GM21515 (cell line): ENCODE measurements around the gene ZFHX2.

Experiments
- ATAC-seq: cut with Tn5 transposase; IDR thresholded peaks from one replicate; pipeline ENCODE4 v1.9.1; 2021; ENCODE audit not compliant: unreplicated experiment

ZFHX2 gene

GRCh38 chr14:23561873-23562821 lies 10.6 kb upstream of the ZFHX2 start:
- ATAC-seq: no peak

- no peak for ATAC-seq
These were observed 9.7 kb upstream of the ZFHX2 start for GRCh38 chr14:23561259-23561658.

- ATAC-seq: no peak
These were observed 8.5 kb upstream of the ZFHX2 start for GRCh38 chr14:23559926-23560520.

- ATAC-seq: no peak
These were observed 7.7 kb upstream of the ZFHX2 start for GRCh38 chr14:23559010-23559925.

GRCh38 chr14:23558346-23559009 lies 6.9 kb upstream of the ZFHX2 start:
- ATAC-seq: no peak

GRCh38 chr14:23557946-23558345 lies 6.4 kb upstream of the ZFHX2 start:
- ATAC-seq: no peak

- ATAC-seq: no peak
These were observed 6.0 kb upstream of the ZFHX2 start for GRCh38 chr14:23557521-23557920.

- no peak for ATAC-seq
These were observed 5.3 kb upstream of the ZFHX2 start for GRCh38 chr14:23556700-23557440.

- ATAC-seq: peak; percentile 79
These were observed 4.5 kb upstream of the ZFHX2 start, which contains the start of gene THTPA for GRCh38 chr14:23555882-23556699. TSS of gene THTPA (plus strand) at chr14:23556271. CDS start at chr14:23556758, 487 bp downstream.

GRCh38 chr14:23555533-23555881 lies 3.9 kb upstream of the ZFHX2 start:
- no peak for ATAC-seq

GRCh38 chr14:23550812-23551265 lies 726 bp downstream of the ZFHX2 start:
- ATAC-seq: no peak

GRCh38 chr14:23550131-23550811 lies 1.3 kb downstream of the ZFHX2 start:
- no peak for ATAC-seq

GRCh38 chr14:23548351-23549318 lies 2.9 kb downstream of the ZFHX2 start:
- ATAC-seq: no peak

- no peak for ATAC-seq
These were observed 3.6 kb downstream of the ZFHX2 start for GRCh38 chr14:23547924-23548323.

GRCh38 chr14:23546450-23547035 lies 5.0 kb downstream of the ZFHX2 start:
- no peak for ATAC-seq

- no peak for ATAC-seq
These were observed 5.7 kb downstream of the ZFHX2 start for GRCh38 chr14:23545740-23546365.
